ENCODE measurements around the gene AGPAT2.

Gene AGPAT2

DNA sequence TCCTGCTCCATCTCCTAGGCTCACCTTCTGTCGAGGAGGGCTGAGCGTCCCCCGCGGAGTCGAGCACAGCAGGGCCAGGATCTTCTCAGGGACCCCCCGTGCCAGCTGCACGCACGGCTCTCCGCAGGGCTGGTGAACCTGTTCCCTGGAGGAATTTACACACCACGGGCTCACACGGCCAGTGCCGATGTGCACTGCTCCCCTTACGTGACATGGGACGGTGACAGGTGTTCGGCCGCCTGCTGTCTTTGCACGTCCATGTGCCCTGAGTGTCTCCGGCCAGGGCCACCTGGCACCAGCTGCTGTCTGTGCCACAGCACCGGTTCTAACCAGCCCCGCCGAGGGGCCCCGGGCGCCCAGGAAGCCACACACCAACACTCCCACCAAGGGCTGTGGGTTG, 8.7 kb upstream of the AGPAT2 start:
- peaks cover 36% of the 10 kb centered on the region for H3K27me3 ChIP-seq (ENCODE audit: low read depth, low read length)
- TF ChIP-seq, protein P1, sequence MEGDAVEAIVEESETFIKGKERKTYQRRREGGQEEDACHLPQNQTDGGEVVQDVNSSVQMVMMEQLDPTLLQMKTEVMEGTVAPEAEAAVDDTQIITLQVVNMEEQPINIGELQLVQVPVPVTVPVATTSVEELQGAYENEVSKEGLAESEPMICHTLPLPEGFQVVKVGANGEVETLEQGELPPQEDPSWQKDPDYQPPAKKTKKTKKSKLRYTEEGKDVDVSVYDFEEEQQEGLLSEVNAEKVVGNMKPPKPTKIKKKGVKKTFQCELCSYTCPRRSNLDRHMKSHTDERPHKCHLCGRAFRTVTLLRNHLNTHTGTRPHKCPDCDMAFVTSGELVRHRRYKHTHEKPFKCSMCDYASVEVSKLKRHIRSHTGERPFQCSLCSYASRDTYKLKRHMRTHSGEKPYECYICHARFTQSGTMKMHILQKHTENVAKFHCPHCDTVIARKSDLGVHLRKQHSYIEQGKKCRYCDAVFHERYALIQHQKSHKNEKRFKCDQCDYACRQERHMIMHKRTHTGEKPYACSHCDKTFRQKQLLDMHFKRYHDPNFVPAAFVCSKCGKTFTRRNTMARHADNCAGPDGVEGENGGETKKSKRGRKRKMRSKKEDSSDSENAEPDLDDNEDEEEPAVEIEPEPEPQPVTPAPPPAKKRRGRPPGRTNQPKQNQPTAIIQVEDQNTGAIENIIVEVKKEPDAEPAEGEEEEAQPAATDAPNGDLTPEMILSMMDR (IDR thresholded peaks at IDR 0.05; ENCODE audit: low read depth, low read length): no peak
- TF ChIP-seq EZH2phosphoT487 (IDR thresholded peaks at IDR 0.05; ENCODE audit: low read depth): no peak
- peak overlapping the region; percentile 54 for H3K4me2 ChIP-seq (ENCODE audit: low read length)
- no peaks in the 10 kb centered on the region for H3K36me3 ChIP-seq (replicated peaks; ENCODE audit: low read depth, low read length)
- no peak overlapping the region for H3K27ac ChIP-seq (ENCODE audit: low read length)
- H3K4me1 ChIP-seq (ENCODE audit: low read length): peaks cover 47% of the 10 kb centered on the region
- no peak overlapping the region for H3K9ac ChIP-seq (ENCODE audit: low read length)
- H4K20me1 ChIP-seq (ENCODE audit: insufficient read depth, low read length): no peaks in the 10 kb centered on the region
- H2AFZ ChIP-seq (ENCODE audit: low read depth, low read length): no peak overlapping the region
- H3K9me3 ChIP-seq (ENCODE audit: insufficient read depth, low read length): no peaks in the 10 kb centered on the region
- no peaks in the 10 kb centered on the region for H3K79me2 ChIP-seq (ENCODE audit: low read length)
- H3K4me3 ChIP-seq (ENCODE audit: low read length): peak overlapping the region; percentile 13; the same call in 1 of the 2 replicates

DNA sequence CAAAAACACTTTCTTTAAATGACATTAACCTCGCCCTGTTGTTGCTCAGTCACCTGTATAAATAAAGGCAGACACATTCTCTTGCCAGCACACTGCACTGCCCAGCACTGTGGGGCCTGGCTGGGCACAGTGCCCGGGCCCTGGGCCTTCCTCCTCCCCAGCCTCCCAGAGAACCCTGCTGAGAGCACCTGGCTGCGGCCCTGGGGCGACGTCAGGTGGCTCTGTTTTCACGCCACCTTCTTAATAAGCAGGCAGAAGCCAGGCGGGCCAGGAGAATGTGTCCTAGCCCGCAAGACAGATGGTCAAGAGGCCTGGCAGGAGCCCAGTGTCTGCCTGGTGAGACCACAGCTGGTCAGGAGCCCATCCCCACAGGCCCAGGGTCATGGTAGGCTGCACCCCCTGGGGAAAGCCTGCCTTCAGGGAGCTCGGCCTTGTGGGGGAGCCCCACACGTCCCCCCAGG, 8.2 kb upstream of the AGPAT2 start:
- H2AFZ ChIP-seq (ENCODE audit: low read depth, low read length): no peak overlapping the region
- H3K9ac ChIP-seq (ENCODE audit: low read length): no peak overlapping the region
- H3K27ac ChIP-seq (ENCODE audit: low read length): no peak overlapping the region
- peaks cover 43% of the 10 kb centered on the region for H3K4me1 ChIP-seq (ENCODE audit: low read length)
- no peaks in the 10 kb centered on the region for H3K79me2 ChIP-seq (ENCODE audit: low read length)
- no peaks in the 10 kb centered on the region for H3K36me3 ChIP-seq (replicated peaks; ENCODE audit: low read depth, low read length)
- H3K4me2 ChIP-seq (ENCODE audit: low read length): peak overlapping the region; percentile 54
- no peaks in the 10 kb centered on the region for H3K9me3 ChIP-seq (ENCODE audit: insufficient read depth, low read length)
- H3K27me3 ChIP-seq (ENCODE audit: low read depth, low read length): peaks cover 34% of the 10 kb centered on the region
- no peak for TF ChIP-seq EZH2phosphoT487 (IDR thresholded peaks at IDR 0.05; ENCODE audit: low read depth)
- TF ChIP-seq, protein P1 (IDR thresholded peaks at IDR 0.05; ENCODE audit: low read depth, low read length): no peak
- no peaks in the 10 kb centered on the region for H4K20me1 ChIP-seq (ENCODE audit: insufficient read depth, low read length)
- peak overlapping the region; percentile 13; the same call in 1 of the 2 replicates for H3K4me3 ChIP-seq (ENCODE audit: low read length)

DNA sequence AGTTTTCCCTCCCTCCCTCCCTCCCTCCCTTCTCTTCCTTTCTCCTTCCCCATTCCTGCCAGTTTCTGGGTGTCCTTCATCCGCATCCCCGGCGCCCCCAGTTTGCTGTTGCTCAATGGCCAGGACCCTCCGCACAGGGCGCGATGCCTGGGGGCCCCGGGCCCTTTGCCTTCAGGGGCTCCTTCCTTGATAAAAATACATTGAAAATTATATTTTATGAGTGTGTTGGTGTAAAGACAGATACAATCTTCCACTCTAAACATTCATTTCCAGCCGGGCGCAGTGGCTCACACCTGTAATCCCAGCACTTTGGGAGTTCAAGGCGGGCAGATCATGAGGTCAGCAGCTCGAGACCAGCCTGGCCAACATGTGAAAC, 7.6 kb upstream of the AGPAT2 start:
- H2AFZ ChIP-seq (ENCODE audit: low read depth, low read length): no peak overlapping the region
- H3K27ac ChIP-seq (ENCODE audit: low read length): no peak overlapping the region
- H3K4me2 ChIP-seq (ENCODE audit: low read length): no peak overlapping the region
- no peak overlapping the region for H3K4me3 ChIP-seq (ENCODE audit: low read length)
- no peak for TF ChIP-seq EZH2phosphoT487 (IDR thresholded peaks at IDR 0.05; ENCODE audit: low read depth)
- TF ChIP-seq, protein P1 (IDR thresholded peaks at IDR 0.05; ENCODE audit: low read depth, low read length): no peak
- no peaks in the 10 kb centered on the region for H3K9me3 ChIP-seq (ENCODE audit: insufficient read depth, low read length)
- no peaks in the 10 kb centered on the region for H4K20me1 ChIP-seq (ENCODE audit: insufficient read depth, low read length)
- peaks cover 40% of the 10 kb centered on the region for H3K4me1 ChIP-seq (ENCODE audit: low read length)
- H3K9ac ChIP-seq (ENCODE audit: low read length): no peak overlapping the region
- peaks cover 30% of the 10 kb centered on the region for H3K27me3 ChIP-seq (ENCODE audit: low read depth, low read length)
- no peaks in the 10 kb centered on the region for H3K36me3 ChIP-seq (replicated peaks; ENCODE audit: low read depth, low read length)
- H3K79me2 ChIP-seq (ENCODE audit: low read length): no peaks in the 10 kb centered on the region

DNA sequence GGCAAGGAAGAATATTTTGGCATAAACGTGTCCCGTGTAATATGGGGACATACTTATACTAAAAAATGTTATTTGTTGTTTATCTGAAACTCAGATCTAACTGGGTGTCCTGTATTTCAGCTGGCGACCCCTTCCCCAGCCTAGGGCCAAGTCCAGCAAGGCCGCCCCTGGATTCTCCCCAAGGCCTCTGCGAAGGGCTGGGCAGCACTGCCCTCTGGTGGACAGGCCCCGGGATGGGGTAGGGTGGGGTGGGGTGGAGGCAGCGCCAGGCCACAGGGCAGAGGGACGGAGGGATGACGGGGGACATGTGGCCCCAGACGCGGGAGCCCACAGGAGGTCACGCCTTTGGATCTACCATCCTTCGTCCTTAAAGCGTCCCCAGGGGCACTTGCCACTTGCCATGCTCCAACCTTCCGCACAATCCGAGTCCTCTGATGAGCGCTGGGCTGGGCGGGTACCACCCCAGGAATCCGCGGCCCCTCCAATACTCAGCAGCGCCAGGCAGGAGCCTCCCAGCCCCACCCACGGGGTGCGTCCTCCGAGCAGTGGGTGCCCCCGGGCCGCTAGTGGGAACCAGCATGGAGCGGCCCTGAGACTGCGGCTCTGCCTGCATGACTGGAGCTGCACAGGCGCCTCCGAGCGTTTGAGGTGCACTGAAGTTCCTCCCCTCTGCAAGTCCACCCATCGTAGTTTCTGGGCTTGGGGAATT, 7.1 kb upstream of the AGPAT2 start:
- no peak overlapping the region for H3K4me3 ChIP-seq (ENCODE audit: low read length)
- no peak overlapping the region for H3K4me2 ChIP-seq (ENCODE audit: low read length)
- no peaks in the 10 kb centered on the region for H3K9me3 ChIP-seq (ENCODE audit: insufficient read depth, low read length)
- no peak overlapping the region for H3K27ac ChIP-seq (ENCODE audit: low read length)
- no peaks in the 10 kb centered on the region for H3K36me3 ChIP-seq (replicated peaks; ENCODE audit: low read depth, low read length)
- H4K20me1 ChIP-seq (ENCODE audit: insufficient read depth, low read length): no peaks in the 10 kb centered on the region
- H3K9ac ChIP-seq (ENCODE audit: low read length): no peak overlapping the region
- peaks cover 30% of the 10 kb centered on the region for H3K27me3 ChIP-seq (ENCODE audit: low read depth, low read length)
- no peaks in the 10 kb centered on the region for H3K79me2 ChIP-seq (ENCODE audit: low read length)
- peaks cover 41% of the 10 kb centered on the region for H3K4me1 ChIP-seq (ENCODE audit: low read length)
- no peak for TF ChIP-seq EZH2phosphoT487 (IDR thresholded peaks at IDR 0.05; ENCODE audit: low read depth)
- TF ChIP-seq, protein P1 (IDR thresholded peaks at IDR 0.05; ENCODE audit: low read depth, low read length): peak; percentile 58
- no peak overlapping the region for H2AFZ ChIP-seq (ENCODE audit: low read depth, low read length)
